Measurements from ENCODE around the gene CIBAR2. TPM values are rescaled to one million over a fixed set of nuclear protein-coding genes. Genes with fewer than 3 reads are reported as not detected.

The CIBAR2 gene
- total RNA-seq: not detected in 2 replicates

DNA sequence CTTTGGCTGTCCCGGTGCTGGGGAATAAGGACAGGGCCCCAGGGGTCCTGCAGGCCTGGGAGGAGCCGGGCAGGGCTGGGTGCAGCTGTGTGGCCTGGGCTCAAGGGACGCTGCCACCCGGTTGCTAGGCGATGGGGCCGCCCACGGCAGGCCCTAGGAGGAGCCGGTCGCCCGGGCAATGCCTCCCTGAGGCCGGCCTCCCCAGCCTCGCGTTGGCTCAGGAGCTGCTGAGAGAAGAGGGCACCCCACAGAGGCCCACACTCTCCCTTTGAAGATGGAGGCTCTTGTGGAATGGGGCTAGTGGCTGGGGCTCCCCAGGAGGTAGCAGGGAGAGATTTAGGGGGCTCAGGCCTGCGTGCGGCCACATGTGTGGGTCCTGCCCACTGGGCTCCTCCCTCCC lies at the start of gene CIBAR2:
CIBAR2 (minus strand) TSS at position 109 of the 400 bp plus-strand sequence. CDS start 120 bp downstream, outside the sequence.
- peaks cover 13% of the 10 kb centered on the region for H3K27me3 ChIP-seq (ENCODE audit: control insufficient read depth, insufficient read depth, low read length)
- no peak for DNase-seq (ENCODE audit: low read depth)
- no peak within 1 kb of the TSS for H3K4me3 ChIP-seq (ENCODE audit: low read depth, low read length)
- TF ChIP-seq, protein P1, sequence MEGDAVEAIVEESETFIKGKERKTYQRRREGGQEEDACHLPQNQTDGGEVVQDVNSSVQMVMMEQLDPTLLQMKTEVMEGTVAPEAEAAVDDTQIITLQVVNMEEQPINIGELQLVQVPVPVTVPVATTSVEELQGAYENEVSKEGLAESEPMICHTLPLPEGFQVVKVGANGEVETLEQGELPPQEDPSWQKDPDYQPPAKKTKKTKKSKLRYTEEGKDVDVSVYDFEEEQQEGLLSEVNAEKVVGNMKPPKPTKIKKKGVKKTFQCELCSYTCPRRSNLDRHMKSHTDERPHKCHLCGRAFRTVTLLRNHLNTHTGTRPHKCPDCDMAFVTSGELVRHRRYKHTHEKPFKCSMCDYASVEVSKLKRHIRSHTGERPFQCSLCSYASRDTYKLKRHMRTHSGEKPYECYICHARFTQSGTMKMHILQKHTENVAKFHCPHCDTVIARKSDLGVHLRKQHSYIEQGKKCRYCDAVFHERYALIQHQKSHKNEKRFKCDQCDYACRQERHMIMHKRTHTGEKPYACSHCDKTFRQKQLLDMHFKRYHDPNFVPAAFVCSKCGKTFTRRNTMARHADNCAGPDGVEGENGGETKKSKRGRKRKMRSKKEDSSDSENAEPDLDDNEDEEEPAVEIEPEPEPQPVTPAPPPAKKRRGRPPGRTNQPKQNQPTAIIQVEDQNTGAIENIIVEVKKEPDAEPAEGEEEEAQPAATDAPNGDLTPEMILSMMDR (IDR thresholded peaks at IDR 0.05; ENCODE audit: insufficient read depth, low read length, poor library complexity, severe bottlenecking): no peak
- H3K36me3 ChIP-seq (ENCODE audit: control insufficient read depth, insufficient read depth, low read length): no peaks in the 10 kb centered on the region

DNA sequence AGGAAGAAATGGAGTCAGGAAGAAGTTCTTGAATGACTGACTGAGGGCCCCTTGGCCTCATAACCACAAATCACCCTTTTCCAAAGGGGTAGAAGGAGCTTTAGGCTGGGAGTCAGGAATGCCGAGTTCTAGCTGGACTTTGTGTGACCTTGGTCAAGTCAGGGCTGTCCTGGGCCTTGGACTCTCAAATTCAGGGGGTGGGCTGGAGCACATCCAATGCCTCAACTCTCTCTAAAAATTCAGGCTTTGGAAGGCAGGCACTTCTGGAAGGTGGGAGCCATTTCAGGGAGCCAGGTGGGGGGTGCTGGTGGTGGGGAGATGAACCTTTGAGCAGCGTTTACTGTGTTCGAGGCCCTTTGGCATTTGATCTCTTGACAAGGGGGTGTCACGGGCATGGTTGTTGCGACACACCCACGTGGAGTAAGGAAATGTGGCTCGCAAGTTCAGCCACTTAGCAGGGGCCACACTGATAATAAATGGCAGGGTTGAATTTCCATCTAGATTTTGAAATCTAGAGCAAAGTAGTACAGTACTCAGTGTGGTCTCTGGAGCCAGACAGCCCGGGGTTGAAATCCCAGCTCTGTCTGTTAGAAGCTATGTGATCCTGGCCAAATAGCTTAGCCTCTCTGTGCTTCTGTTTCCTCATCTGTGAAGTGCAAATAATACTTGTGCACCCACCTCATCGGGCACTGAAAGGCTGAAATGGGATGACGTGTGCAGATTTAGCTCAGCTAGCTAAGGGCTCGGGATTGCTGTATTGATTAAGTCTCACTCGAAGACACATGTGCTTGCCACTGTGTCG lies 47.1 kb upstream of the CIBAR2 start:
- Histone ChIP-seq H3K27me3 (ENCODE audit: control insufficient read depth, insufficient read depth, low read length) (peaks cover 11% of the 10 kb centered on the region), H3K4me3 (ENCODE audit: low read depth, low read length) (no peak overlapping the region), H3K36me3 (ENCODE audit: control insufficient read depth, insufficient read depth, low read length) (no peaks in the 10 kb centered on the region)
- DNase-seq (ENCODE audit: low read depth): no peak
- TF ChIP-seq, protein P1 (IDR thresholded peaks at IDR 0.05; ENCODE audit: insufficient read depth, low read length, poor library complexity, severe bottlenecking): no peak

DNA sequence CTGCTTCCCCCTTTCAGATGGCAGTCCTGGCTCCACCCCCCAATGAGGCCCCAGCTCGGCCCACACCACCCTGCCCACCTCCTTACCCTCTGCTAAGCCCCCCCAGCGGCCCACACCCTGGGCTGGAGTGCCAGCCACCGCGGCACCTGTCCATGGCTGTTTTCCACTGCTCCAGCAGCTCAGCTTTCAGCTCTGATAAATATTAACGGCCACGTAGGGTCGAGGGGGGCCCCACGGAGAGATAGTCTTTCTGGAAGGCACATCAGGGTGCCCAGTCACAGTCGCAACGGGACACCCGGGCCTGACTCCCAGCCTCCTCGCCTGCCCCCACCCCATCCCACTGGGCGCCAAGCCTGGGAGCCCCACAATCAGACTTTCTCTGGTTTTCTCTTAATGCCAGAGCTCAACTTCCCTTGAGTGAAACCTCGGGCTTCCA lies 46.5 kb upstream of the CIBAR2 start:
- TF ChIP-seq, protein P1 (IDR thresholded peaks at IDR 0.05; ENCODE audit: insufficient read depth, low read length, poor library complexity, severe bottlenecking): no peak
- Histone ChIP-seq H3K36me3 (ENCODE audit: control insufficient read depth, insufficient read depth, low read length) (no peaks in the 10 kb centered on the region), H3K4me3 (ENCODE audit: low read depth, low read length) (no peak overlapping the region), H3K27me3 (ENCODE audit: control insufficient read depth, insufficient read depth, low read length) (peaks cover 11% of the 10 kb centered on the region)
- no peak for DNase-seq (ENCODE audit: low read depth)

DNA sequence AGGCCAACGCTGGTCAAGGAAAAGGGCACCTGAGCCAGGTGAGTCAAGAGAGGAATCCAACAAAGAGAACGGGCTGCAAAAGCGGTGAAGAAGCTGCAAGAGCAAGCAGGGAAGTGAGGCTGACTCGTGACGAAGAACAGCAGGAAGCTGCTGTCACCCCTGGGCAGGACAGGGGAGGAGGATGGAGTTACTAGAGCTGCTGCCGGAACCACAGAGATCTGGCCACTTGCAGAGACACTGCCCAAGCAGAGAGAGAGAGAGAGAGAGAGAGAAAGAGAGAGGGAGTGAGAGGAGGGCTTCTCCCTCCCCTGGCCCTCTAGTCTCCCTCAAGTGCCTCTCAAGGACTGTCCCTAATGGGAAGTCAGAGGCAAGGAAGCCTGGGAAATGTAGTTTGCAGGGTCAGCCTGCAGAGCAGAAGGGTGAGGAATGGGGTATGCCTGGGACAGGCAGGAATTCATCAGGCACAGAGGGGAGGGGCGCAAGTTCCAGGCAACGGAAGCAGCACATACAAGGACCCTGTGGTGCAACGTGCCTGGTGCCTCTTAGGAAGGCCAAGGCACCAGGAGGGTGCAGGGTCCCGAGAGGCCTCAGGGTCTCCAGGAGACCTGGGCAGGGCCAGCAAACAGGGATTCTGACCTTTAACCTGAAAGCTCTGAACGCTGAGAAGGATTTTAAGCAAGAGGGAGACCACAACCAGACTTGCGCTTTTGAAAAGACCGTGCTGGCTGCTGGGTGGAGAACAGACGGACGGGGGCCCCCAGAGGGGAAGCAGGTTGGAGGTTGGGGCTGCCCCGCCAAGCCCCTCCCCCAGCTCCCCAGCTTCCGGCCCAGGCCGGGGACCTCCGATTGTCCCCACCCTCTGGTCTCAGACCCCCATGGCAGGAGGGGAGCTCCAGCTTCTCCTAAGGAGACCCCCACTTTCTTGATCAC lies 45.8 kb upstream of the CIBAR2 start:
- H3K36me3 ChIP-seq (ENCODE audit: control insufficient read depth, insufficient read depth, low read length): no peaks in the 10 kb centered on the region
- DNase-seq (ENCODE audit: low read depth): no peak
- TF ChIP-seq, protein P1 (IDR thresholded peaks at IDR 0.05; ENCODE audit: insufficient read depth, low read length, poor library complexity, severe bottlenecking): no peak
- H3K27me3 ChIP-seq (ENCODE audit: control insufficient read depth, insufficient read depth, low read length): peaks cover 11% of the 10 kb centered on the region
- H3K4me3 ChIP-seq (ENCODE audit: low read depth, low read length): no peak overlapping the region

DNA sequence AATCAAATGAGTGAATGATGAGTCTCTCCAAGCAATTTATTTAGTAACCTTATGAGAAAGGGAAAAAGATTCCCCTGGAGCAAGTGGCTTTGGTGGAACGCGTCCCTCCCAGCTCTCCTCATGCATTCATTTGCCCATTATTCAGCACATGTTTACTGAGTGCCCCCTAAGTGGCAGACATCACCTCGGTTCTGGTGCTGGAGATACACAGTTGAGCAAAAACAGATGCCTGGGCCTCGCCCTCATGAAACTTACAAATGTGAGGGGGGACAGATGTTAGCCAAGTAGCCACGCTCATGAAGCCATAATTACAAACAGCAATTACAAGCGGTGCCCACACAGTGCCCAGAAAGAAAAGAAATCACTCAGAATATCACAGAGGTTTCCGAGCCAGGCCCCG lies 45.1 kb upstream of the CIBAR2 start:
- peaks cover 11% of the 10 kb centered on the region for H3K27me3 ChIP-seq (ENCODE audit: control insufficient read depth, insufficient read depth, low read length)
- no peaks in the 10 kb centered on the region for H3K36me3 ChIP-seq (ENCODE audit: control insufficient read depth, insufficient read depth, low read length)
- no peak for DNase-seq (ENCODE audit: low read depth)
- no peak overlapping the region for H3K4me3 ChIP-seq (ENCODE audit: low read depth, low read length)
- TF ChIP-seq, protein P1 (IDR thresholded peaks at IDR 0.05; ENCODE audit: insufficient read depth, low read length, poor library complexity, severe bottlenecking): no peak
